IPS DF 19.7 (cell line): Measurements from ENCODE around the gene ADPRH.

Experiments used
- DNase-seq: peaks from one replicate; pipeline ENCODE4 v3.0.0-alpha.2; 2013; ENCODE audit warnings: low read depth, low spot score

The ADPRH gene

DNA sequence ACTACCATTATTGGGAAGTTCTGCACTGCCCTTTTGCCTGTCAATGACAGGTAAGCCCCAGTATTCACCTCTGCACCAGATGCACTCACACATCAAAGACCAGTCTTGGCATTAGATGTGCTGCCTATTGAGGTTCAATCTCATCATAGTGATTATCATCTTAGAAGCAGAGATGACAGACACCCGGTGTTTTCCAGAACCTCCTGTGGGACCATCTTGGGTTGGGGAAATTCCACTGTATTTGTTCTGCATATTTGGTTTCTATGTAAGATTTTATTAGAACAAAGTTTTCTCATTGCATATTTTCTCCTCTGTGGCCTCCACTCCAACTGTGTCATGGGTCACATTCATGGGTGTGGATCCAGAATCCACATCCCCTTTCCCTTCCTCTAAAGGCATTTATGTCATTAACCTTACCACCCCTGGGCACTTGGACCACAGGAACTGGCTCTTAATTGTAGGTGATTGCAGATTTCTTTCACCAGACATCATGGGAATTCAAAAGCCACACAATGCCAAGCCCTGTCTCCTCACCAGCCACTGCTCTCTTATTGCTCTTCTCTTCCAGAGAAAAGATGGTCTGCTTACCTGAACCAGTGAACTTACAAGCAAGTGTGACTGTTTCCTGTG is 49.6 kb downstream of the ADPRH start:
- no peak for DNase-seq

DNA sequence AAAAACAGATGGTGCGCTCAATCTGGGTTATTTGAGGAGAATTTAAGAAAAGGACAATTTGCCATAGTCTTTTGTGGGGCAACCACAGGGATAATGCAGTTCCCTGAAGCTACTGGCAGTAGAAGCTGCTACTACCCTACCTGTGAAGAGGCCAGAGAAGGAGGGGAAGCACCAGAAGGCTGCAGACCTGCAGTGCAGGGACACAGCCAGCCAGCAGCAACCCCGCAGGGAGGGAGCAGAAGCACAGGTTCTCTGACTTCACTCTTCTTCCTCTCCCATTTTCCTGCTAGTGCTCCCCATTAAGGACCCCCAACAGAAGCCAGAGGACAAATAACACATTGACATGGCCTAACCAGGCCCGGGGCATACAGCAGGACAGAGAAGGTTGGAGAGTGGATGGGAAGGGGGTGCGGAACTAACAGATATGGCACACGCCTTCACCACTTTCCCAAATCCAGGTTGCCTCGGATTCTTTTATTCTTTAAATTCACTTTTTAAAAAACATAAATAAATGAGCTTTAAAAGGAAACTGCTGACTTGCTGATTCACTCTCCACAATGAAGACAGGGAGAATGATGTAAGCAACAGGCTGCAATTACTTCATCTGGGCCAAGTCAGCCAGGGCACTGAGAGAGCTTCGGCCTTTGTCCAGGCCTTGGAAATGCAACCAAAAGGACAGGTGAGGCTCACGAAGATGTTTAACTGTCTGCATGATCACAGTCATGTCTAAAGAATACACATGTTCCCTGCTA is 51.0 kb downstream of the ADPRH start:
- DNase-seq = no peak

DNA sequence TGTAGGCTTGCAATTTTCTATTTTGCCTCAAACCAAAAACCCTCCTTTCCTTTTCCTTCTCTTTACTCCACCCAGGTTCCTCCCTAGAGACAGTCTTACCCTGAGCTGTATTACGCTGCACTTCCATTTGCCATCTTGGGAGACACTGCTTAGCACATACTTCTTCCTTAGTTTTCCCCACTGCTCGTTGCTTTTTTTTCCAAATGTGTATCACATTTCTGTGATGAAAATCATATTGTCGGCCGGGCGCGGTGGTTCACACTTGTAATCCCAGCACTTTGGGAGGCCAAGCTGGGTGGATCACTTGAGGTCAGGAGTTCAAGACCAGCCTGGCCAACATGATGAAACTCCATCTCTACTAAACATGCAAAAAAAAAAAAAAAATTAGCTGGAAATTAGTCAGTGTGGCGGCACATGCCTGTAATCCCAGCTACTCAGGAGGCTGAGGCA is 51.6 kb downstream of the ADPRH start:
- DNase-seq = no peak

DNA sequence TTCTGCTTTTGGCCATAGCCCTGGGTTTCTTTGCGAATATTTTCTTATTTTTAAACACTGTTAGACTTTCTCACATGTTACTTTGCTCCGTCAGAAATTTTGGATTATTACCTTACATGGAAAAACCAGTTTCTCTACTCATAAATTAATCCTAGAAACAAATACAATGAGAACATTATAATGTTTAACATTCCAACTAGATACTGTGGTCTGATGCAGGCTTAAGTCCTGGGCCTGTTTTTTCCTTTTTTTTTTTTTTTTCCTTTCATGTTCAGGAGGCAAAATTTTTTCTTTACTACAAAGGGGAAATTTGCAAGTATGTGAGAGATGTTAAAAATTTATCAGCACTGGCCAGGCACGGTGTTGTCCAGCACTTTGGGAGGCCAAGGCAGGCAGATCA is 52.2 kb downstream of the ADPRH start:
- no peak for DNase-seq

DNA sequence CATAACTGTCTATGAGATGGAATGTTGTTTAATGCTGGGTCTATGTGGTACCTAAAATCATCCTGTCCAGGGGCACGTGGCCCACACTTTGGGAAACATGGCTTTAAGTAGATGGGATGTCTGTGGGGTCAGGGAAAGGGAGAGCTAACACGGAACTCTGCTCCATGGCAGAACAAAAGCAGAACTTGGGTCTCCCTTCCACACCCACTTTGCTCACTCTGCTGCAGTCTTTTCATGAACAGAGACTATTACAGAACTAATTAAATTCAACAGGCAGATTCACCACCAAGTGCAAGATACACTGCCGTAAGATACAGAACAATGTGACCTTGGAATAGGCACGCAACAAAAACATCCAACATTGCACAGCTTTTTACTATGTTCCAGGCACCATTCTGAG is 52.9 kb downstream of the ADPRH start:
- DNase-seq = no peak

DNA sequence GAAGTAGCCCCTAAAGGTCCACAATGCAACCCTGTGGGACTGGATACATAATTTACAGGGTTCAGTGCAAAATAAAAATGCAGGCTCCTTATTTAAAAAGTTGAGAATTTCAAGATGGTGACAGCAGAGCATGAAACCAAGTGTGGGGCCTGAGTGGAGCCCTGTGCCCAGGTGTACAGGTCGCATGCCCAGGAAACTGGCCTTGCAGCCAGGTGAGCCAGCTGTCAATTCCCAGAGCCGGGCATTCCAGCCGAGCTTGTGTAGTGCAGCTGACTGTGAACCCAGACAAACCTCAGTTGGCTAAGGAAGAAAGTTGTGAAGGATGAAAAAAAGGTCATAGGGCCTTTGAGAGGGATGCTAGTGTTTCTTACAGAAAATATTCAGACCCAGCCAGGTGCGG is 53.5 kb downstream of the ADPRH start:
- DNase-seq = no peak

DNA sequence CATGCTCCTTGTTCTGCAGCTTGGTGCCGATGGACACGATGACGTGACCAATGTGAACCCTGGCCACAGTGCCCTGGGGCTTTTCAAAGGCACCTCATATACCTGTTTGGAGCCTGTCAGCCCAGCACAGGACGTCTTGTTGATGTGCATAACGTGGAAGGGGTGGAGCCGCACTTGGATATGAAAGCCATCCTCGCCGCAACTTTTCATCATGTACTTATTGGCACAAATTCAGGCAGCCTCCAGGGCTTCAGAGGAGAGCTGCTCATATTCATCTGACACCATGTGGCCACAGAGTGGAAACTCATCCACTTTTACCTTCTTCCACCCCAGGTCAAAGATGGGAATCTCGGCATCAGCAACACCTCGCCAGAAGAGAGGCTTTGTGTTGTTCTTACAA is 56.4 kb downstream of the ADPRH start:
- no peak for DNase-seq

DNA sequence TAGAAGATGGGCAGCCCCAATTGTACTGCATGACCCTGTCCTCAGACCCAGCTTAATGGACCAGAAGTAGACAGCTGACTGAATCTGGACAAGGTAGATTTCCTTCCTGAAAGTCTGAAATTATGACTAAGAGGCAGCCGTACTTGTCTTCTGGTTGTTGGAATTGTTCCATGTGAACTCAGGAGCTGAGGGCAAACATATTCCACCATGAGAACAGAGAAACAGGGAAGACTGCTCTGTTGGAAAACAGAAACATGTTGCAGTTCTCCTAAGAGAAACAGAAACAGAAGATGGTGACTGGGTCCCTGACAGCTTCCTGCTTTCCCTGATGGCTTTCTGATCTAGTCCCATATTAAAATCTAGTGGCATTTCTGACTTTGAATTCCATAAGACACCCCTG is 57.0 kb downstream of the ADPRH start:
- no peak for DNase-seq

DNA sequence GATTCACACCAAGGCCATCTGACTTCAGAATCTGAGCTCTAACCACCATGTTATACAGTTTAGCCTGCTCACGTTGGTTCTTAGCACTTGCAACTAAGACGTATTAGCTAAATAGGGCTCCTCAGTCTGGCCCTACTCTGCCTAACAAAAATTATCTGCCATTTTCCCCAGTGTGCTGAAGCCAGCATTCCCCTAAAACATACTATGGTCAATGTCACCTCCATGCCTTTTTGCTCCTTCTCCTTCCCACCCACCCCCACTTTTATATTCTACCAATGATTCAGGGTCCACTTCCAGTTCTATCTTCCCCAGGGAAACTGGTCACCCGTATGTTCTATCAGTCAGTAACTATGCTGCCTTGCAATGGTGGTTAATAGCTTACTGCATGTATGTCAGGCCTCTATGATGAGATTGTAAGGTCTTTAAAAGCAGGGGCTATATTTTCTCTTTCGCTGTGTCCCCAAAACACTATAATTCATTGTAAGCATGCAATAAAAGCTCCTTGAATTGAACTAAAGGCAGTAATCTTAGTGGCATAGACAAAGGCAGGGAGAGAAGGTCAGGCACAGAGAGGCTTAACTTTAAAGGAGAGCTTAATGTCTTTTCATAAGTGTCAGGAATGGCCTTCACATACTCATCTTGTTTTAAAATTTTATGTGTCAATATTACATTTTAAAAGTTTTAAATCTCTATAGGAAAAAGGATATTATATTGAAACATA is 57.8 kb downstream of the ADPRH start:
- no peak for DNase-seq

DNA sequence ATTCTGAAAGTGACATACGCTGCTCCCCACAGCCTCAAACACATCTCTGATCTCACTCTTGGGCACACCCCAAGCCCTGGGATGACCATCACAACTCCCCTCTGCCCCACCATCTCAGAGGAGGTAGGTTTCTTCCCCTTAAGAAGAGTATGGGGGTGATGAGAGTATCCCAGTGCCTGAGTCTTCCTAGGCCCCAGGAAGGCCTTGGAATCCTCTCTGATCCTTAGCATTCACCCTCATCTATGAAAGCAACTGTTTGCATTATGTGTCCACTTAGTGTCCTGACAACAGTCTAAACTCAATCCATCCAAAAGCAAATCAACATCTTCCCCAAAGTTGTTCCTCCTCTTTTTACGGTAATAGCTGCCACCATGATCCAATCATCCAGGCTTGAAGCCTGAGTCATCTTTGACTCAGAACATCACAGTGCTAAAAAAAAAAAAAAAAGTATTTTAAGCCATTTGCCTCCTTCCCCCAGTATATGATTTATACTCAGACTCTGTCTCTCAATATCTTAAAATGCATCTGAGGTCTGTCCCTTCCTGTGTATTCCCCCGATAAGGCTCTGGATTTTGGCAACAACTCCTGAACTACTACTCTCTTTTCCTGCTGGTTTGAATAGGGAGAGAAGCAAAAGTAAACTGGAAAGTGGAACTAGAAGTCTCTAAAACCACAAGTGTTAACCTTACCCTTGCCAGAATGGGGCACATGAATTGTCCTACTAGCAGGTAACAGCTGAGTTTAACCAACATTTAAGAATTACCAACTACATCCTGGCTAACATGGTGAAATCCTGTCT is 58.6 kb downstream of the ADPRH start:
- DNase-seq = no peak
